ENCODE data around the gene MYOZ2. TPM values are rescaled to one million over a fixed set of nuclear protein-coding genes. Genes with fewer than 3 reads are reported as not detected.

MYOZ2 gene
- total and polyA plus RNA-seq, 2 donors (not counting 3 experiments of a cell fraction or from before 2014, with no cell fraction given), result 0.11 to 0.13 TPM

DNA sequence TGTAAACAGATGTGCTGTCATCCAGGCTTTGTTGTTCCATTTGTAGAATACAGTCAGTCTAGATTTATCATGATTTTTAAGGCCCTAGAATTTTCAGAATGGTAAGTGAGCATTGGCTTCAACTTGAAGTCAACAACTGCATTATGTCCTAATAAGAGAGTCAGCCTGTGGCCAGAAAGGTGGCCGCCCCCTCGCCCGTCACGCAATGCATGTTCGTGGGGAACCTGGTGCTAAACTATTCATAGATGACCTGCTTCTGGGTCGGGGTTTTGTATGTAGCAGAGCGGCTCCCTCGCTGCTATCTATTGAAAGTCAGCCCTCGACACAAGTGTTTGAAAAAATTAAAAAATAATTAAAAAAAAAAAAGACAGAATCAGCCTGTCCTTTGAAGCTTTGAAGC is 101.6 kb downstream of the MYOZ2 start:
- Histone ChIP-seq H4K20me1 (replicated peaks; ENCODE audit: control insufficient read depth, extremely low read depth, insufficient read depth, low read length) (peaks cover 2% of the 10 kb centered on the region), H3K27ac (ENCODE audit: insufficient read depth, low read depth, low read length) (no peak overlapping the region), H3K9me3 (replicated peaks; ENCODE audit: control insufficient read depth, insufficient read depth, low read length) (no peaks in the 10 kb centered on the region), H3K27me3 (ENCODE audit: control insufficient read depth in 2 of 2, insufficient read depth in 2 of 2, low read length in 2 of 2) (no peaks in the 10 kb centered on the region), H3K9me1 (replicated peaks; ENCODE audit: control insufficient read depth, extremely low read depth, insufficient read depth, low read length) (peaks cover 5% of the 10 kb centered on the region), H3K4me2 (ENCODE audit: insufficient read depth, low read length) (no peak overlapping the region), H3K79me2 (ENCODE audit: control insufficient read depth, insufficient read depth, low read length) (peaks cover 40% of the 10 kb centered on the region), H3K9ac (replicated peaks; ENCODE audit: extremely low read depth, insufficient read depth, low read length) (no peak overlapping the region), H2AFZ (ENCODE audit: low read depth, low read length) (no peak overlapping the region), H3K4me1 (ENCODE audit: control insufficient read depth, extremely low read depth, insufficient read depth, low read length) (peaks cover 25% of the 10 kb centered on the region), H3K36me3 (ENCODE audit: control insufficient read depth in 2 of 2, extremely low read depth in 1 of 2, insufficient read depth in 2 of 2, low read length in 2 of 2) (peaks cover 2 to 13% of the 10 kb centered on the region in 2 experiments), H3K4me3 (replicated peaks in 1 of 3; ENCODE audit: insufficient read depth in 1 of 3, low read depth in 1 of 3, low read length in 3 of 3) (no peak overlapping the region)
- DNase-seq (ENCODE audit: low read depth, low spot score), result no peak
- dilution Hi-C loops (cut with MboI; ENCODE audit: extremely low pct_ligation_motif_present, low sequenced_read_pairs) (no loop called here), intact Hi-C loops (cut with micrococcal nuclease) (no loop called here)
- ChIA-PET CTCF (interaction anchor here (1.3 to 1.7 kb wide), 2 partner anchors 24 to 150 kb away, joined by 5 to 6 read pairs; no protein-coding TSS in a partner anchor), POLR2A (interaction anchor here (1.2 kb wide), 2 partner anchors 22 to 24 kb away, joined by 3 read pairs; no protein-coding TSS in a partner anchor)
- no peak for FAIRE-seq
- TF ChIP-seq POLR2A (IDR thresholded peaks at IDR 0.05; ENCODE audit: low read depth, low read length) (no peak), POLR2AphosphoS5 (IDR thresholded peaks at IDR 0.05; ENCODE audit: insufficient read depth, low read depth, low read length) (no peak), EZH2 (IDR thresholded peaks at IDR 0.05; ENCODE audit: borderline replicate concordance, low read depth, low read length, severe bottlenecking) (no peak), FOS (IDR thresholded peaks at IDR 0.05; ENCODE audit: borderline replicate concordance, insufficient read depth, low read length) (no peak), JUN (IDR thresholded peaks at IDR 0.05; ENCODE audit: borderline replicate concordance, insufficient read depth, insufficient read length, low read depth) (no peak), MYC (IDR thresholded peaks at IDR 0.05; ENCODE audit: low read depth, low read length) (no peak), GATA2 (IDR thresholded peaks at IDR 0.05; ENCODE audit: insufficient read depth, insufficient read length, low read depth, low read length) (no peak)
- TF ChIP-seq, protein P1, sequence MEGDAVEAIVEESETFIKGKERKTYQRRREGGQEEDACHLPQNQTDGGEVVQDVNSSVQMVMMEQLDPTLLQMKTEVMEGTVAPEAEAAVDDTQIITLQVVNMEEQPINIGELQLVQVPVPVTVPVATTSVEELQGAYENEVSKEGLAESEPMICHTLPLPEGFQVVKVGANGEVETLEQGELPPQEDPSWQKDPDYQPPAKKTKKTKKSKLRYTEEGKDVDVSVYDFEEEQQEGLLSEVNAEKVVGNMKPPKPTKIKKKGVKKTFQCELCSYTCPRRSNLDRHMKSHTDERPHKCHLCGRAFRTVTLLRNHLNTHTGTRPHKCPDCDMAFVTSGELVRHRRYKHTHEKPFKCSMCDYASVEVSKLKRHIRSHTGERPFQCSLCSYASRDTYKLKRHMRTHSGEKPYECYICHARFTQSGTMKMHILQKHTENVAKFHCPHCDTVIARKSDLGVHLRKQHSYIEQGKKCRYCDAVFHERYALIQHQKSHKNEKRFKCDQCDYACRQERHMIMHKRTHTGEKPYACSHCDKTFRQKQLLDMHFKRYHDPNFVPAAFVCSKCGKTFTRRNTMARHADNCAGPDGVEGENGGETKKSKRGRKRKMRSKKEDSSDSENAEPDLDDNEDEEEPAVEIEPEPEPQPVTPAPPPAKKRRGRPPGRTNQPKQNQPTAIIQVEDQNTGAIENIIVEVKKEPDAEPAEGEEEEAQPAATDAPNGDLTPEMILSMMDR (IDR thresholded peaks at IDR 0.05; ENCODE audit: extremely low read depth in 1 of 2, insufficient read depth in 1 of 2, low read depth in 1 of 2, low read length in 2 of 2), result no peak
- TF ChIP-seq, protein P2, sequence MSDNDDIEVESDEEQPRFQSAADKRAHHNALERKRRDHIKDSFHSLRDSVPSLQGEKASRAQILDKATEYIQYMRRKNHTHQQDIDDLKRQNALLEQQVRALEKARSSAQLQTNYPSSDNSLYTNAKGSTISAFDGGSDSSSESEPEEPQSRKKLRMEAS (IDR thresholded peaks at IDR 0.05; ENCODE audit: insufficient read depth, insufficient read length), result no peak
- no TSS peak for BruUV-seq (replicated peaks)

Other genes starting within 250 kb of the MYOZ2 start
- gene SYNPO2, start 247.0 kb upstream of the MYOZ2 start, total RNA-seq, result 0.07 and 0.13 TPM in 2 replicates
- 0.03 and 0.06 TPM in 2 replicates for gene SYNPO2, start 247.0 kb upstream of the MYOZ2 start, polyA plus RNA-seq
- 22.8 and 28.3 TPM in 2 replicates for gene USP53, start 76.9 kb downstream of the MYOZ2 start, total RNA-seq
- gene USP53, start 76.9 kb downstream of the MYOZ2 start, polyA plus RNA-seq, result 5.9 and 7.8 TPM in 2 replicates
- not detected in 2 replicates for gene FABP2, start 186.3 kb downstream of the MYOZ2 start, total RNA-seq
- not detected in 2 replicates for gene FABP2, start 186.3 kb downstream of the MYOZ2 start, polyA plus RNA-seq

Measured in endothelial cell of umbilical vein (primary cell).